ENCODE results near the gene BCL11B.

Gene BCL11B

DNA sequence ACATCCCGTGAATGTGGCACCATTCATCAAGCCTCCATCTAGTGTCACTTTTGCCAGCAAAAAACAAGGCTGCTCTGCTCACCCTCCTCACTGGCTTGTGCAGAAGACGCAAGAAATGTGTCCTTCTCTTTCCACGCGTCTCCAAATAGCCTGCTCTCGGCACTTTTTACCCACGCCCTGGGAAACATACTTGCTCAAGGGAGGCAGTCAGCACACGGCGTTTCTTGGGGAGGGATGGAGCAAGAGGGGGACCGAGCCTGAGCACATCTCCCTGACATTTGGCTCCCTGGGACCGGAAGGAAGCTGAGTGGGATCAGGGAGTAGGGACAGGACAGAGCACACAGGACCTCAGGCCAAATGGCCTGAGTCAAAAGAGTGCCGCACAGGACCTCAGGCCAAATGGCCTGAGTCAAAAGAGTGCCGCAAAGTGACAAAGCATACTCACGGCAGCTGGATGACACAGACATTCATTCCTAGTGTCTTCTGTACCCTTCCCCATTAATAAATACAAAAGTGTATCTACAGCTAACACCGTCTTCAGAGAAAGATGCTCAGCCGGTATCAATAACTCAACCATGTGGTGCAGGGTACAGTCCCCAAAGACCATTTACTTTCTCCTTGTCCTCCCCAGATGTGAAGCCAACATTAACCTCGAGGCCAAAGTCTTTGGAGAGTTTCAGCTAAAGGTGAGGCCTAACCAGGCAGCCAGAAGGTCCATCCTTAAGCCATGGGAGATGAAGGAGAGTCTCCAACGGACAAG is 7.1 kb downstream of the BCL11B start:
- TF ChIP-seq, protein P1, sequence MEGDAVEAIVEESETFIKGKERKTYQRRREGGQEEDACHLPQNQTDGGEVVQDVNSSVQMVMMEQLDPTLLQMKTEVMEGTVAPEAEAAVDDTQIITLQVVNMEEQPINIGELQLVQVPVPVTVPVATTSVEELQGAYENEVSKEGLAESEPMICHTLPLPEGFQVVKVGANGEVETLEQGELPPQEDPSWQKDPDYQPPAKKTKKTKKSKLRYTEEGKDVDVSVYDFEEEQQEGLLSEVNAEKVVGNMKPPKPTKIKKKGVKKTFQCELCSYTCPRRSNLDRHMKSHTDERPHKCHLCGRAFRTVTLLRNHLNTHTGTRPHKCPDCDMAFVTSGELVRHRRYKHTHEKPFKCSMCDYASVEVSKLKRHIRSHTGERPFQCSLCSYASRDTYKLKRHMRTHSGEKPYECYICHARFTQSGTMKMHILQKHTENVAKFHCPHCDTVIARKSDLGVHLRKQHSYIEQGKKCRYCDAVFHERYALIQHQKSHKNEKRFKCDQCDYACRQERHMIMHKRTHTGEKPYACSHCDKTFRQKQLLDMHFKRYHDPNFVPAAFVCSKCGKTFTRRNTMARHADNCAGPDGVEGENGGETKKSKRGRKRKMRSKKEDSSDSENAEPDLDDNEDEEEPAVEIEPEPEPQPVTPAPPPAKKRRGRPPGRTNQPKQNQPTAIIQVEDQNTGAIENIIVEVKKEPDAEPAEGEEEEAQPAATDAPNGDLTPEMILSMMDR (IDR thresholded peaks at IDR 0.05; ENCODE audit: control insufficient read depth, insufficient read depth, low read depth, low read length, missing control alignments) = no peak
- no peak overlapping the region for H3K4me3 ChIP-seq (ENCODE audit: control insufficient read depth, low read depth, low read length)
- DNase-seq (ENCODE audit: low read depth) = no peak

DNA sequence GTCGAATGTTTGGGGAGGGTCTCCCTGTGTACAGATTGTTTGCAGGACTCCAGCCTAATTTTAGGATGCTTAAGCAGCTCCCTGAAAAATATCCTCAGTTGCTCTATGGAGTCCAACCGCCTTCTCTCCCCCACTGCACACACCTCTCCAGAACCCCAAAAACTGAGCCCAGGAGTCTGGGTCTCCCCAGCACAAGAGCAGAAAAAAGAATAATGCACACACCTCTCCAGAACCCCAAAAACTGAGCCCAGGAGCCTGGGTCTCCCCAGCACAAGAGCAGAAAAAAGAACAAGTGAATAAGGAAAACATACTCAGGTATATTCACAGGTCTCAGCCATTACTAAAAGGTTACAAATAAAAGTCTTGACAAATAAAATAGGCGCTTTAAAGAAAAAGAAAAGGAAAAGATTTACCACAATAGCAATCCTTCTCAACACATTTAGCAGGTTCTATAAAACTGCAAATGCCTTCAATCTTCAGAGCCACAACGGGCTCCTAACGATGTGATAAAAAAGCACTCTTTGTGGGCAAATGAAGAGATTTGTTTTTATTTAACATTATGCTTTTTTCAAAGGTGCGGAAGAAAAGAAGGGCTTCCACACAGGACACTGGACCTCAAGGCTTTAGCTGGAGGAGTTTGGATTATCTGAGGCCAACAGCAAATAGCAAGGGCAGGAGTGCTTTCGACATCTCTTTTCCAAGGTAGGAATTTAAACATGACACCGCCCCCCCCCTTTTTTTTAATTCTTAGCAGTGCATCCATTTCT is 8.2 kb downstream of the BCL11B start:
- DNase-seq (ENCODE audit: low read depth) = no peak
- no peak overlapping the region for H3K4me3 ChIP-seq (ENCODE audit: control insufficient read depth, low read depth, low read length)
- TF ChIP-seq, protein P1 (IDR thresholded peaks at IDR 0.05; ENCODE audit: control insufficient read depth, insufficient read depth, low read depth, low read length, missing control alignments) = no peak

DNA sequence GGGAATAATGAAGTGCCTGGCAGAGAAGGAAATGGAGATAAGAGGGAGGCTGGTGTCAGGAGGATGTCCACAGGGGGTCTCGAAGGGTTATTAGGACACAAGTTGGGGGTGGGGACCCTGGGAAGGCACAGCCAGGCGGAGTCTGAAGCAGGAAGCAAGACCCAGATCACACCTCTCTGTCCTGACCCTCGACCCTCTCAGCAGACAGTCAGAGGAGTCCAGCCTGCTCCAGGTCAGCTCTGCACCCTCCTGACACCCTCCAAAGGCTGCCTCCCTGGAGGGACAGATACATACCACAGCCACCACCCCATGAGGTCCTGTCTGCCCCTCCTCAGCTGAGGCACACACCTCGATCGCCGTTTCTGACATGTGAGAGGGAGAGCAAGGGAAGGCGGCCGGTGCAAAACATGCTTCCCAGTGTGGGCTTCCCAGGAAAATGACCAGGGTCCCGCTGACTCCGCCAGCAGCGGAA is 9.0 kb downstream of the BCL11B start:
- no peak overlapping the region for H3K4me3 ChIP-seq (ENCODE audit: control insufficient read depth, low read depth, low read length)
- no peak for DNase-seq (ENCODE audit: low read depth)
- TF ChIP-seq, protein P1 (IDR thresholded peaks at IDR 0.05; ENCODE audit: control insufficient read depth, insufficient read depth, low read depth, low read length, missing control alignments) = no peak

DNA sequence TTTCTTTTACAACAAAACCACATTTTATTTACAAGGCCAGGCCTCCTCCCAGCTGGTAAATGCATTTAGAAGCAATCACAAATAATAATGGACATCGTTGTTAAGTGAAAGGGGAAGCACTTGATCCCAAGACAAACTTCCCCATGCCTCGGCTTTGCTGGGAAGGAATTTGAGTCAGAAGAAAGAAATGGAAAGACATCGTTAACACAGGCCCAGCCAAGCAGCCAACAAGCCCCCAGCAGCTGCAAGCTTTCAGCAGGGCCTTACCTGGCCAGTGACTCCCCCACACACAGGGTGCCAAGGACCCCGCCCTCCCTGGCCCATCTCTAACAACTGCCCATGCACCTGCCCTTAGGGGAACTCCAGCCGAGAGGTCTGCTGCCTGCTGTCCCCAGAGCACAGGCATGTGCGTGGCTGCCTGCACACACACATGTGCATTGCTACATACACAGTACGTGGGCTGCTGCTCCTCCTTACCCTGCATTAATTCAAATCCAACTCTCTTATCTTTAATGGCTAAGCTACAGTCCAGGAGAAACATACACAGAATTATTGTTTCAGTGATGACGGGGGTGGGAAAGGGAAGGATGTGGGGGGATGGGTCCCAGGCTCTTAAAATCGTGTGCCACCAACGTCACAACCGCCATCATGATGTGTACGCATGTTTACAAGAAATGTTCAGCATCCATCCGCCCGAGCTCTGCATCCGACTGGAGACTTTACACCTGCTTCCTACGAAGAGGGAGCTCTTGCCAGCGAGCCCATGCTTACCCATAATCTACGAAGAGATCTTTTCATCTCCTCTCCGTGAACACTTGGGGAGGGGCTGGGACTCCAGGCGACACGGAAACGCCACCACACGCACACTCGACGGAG is 9.8 kb downstream of the BCL11B start:
- TF ChIP-seq, protein P1 (IDR thresholded peaks at IDR 0.05; ENCODE audit: control insufficient read depth, insufficient read depth, low read depth, low read length, missing control alignments) = no peak
- H3K4me3 ChIP-seq (ENCODE audit: control insufficient read depth, low read depth, low read length) = no peak overlapping the region
- no peak for DNase-seq (ENCODE audit: low read depth)

DNA sequence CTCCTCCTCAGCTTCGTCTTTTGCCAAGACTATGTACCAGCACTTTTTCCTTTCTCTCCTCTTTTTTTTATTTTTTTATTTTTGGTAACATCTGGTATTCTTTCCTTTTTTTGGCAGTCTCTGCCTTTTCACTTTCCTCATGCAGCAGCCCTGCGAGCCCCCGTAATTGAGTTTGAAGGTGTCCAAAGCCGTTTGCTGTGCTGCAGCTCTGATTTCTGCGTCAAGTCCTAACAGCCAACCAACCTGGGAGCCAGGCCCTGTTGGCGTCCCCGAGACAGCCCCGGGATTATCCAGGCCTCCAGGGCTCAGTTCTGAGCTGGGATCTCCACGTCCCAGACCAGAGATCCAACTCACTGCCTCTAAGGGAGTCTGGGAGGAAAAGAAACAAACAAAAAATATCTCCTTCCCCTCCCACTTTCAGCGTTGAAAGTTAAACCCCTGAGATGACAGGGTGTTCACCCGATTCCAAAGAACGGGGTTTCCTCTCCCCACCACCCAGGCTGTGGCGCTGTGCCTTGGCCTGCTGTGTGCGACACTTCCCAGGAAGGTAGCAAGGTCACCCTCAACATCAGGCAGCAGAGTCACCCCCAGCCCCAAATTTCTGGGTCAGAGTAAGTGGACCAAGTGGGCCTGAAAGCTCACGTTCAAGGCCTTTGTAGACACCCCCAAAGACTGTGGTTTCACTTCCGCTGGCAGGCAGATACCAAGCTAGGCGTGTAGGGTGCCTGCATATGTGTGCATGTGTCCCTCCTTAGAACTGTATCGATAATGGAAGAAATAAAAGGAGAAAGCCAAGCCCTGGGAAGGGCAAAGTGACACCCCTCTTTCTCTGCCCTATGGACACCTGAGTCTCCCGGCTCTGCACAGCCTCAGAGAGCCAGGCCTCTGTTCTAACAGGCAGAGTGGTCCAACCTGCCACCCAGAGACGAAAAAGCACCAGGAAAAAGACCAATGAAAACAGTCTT is 11.1 kb downstream of the BCL11B start:
- H3K4me3 ChIP-seq (ENCODE audit: control insufficient read depth, low read depth, low read length) = no peak overlapping the region
- TF ChIP-seq, protein P1 (IDR thresholded peaks at IDR 0.05; ENCODE audit: control insufficient read depth, insufficient read depth, low read depth, low read length, missing control alignments) = no peak
- no peak for DNase-seq (ENCODE audit: low read depth)
